ENCODE measurements around the gene ANKRD63.
A peak's percentile ranks its signal among the peaks of the same experiment; 100 is the strongest.

ANKRD63 gene

DNA sequence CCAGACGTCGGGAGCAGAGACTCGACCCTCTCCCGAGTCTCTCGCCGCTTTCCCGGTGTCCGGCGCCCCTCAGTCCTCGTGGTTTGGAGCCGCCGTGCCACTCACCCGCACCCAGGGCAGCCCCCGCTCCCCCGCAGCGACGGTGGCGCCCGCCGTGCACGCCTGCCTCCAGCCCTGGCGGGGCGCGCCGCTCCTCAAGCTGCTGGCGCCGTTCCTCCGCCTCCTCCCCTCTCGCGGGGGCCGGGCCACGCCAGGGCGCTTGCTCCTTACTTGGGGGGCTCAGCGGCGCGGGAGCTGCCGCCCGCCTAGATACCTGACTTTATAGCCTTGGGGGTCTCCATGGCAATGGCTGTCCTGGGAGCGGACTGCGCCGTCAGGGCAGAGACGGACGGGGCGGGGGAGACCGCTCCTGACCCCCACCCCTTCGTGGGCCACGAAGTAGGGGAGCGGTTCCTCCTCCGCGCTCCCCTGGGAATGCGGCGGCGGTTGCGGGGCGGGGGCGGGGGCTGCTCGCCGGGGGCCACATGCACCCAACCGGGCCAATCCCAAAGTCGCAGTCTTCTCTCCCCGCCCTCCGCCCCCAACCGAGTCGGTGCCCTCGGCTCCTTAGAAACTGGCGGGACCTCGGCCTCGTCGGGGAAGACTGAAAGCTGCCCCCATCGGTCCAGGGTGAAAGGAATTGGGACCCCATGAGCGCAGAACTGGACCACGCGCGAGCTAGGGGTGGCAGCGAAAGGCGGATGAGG lies at the start of gene ANKRD63:
TSS of gene ANKRD63 (minus strand) at position 196 of the 746 bp plus-strand sequence. CDS start 478 bp downstream, outside the sequence.
- peak within 1 kb of the TSS; percentile 57 for H3K4me3 ChIP-seq (ENCODE audit: low read depth, low read length)
- TF ChIP-seq, protein P1, sequence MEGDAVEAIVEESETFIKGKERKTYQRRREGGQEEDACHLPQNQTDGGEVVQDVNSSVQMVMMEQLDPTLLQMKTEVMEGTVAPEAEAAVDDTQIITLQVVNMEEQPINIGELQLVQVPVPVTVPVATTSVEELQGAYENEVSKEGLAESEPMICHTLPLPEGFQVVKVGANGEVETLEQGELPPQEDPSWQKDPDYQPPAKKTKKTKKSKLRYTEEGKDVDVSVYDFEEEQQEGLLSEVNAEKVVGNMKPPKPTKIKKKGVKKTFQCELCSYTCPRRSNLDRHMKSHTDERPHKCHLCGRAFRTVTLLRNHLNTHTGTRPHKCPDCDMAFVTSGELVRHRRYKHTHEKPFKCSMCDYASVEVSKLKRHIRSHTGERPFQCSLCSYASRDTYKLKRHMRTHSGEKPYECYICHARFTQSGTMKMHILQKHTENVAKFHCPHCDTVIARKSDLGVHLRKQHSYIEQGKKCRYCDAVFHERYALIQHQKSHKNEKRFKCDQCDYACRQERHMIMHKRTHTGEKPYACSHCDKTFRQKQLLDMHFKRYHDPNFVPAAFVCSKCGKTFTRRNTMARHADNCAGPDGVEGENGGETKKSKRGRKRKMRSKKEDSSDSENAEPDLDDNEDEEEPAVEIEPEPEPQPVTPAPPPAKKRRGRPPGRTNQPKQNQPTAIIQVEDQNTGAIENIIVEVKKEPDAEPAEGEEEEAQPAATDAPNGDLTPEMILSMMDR (IDR thresholded peaks at IDR 0.05; ENCODE audit: borderline replicate concordance, insufficient read depth, low read depth, low read length) = no peak

GRCh38 chr15:40332113-40332781 lies 49.4 kb upstream of the ANKRD63 start:
- no peak overlapping the region for H3K4me3 ChIP-seq (ENCODE audit: low read depth, low read length)
- TF ChIP-seq, protein P1 (IDR thresholded peaks at IDR 0.05; ENCODE audit: borderline replicate concordance, insufficient read depth, low read depth, low read length) = no peak

DNA sequence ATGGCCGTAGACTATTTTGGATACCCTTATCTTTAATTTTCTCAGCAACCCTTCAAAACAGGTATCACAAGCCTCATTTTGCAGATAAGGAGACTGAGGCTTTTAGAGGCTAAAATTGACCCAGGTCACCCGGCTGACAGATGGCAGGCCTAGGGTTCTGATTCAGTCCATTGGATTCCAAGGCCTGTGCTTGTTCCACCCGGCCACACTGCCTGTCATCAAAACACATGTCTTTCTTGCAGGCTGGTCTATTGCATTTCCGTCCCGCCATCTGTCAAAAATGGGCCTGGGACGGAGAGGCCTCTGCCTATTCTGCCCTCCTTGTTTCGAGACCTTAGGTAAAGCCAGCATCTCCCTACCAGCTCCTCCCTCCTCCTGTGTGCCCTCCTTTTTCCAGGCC lies 48.8 kb upstream of the ANKRD63 start:
- no peak overlapping the region for H3K4me3 ChIP-seq (ENCODE audit: low read depth, low read length)
- TF ChIP-seq, protein P1 (IDR thresholded peaks at IDR 0.05; ENCODE audit: borderline replicate concordance, insufficient read depth, low read depth, low read length) = no peak

GRCh38 chr15:40331026-40331425 lies 48.2 kb upstream of the ANKRD63 start:
- TF ChIP-seq, protein P1 (IDR thresholded peaks at IDR 0.05; ENCODE audit: borderline replicate concordance, insufficient read depth, low read depth, low read length) = no peak
- H3K4me3 ChIP-seq (ENCODE audit: low read depth, low read length) = no peak overlapping the region

DNA sequence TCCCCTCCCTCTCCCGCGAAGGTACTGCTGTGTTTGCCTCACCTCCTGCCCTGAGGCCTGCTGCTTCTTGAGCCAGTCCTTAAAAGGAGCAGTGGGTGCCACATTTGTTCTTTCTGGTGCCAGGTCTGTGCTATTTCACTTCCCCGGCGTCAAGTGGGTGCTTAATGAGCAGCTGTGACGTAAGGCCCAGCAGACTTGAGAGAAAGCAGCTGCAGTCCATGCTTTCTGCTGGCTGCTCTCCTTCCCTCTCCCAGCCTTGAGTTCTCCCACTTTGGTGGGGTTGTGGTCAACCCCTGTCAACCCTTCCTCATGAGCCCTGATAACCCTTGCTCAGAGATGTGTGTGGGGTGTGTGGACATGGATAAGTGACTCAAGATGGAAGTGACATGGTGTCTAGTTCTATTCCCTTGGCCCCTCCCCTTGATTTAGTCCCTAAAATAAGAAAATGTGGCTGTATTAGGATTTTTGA lies 47.5 kb upstream of the ANKRD63 start:
- TF ChIP-seq, protein P1 (IDR thresholded peaks at IDR 0.05; ENCODE audit: borderline replicate concordance, insufficient read depth, low read depth, low read length) = no peak

GRCh38 chr15:40329804-40330203 lies 46.9 kb upstream of the ANKRD63 start:
- TF ChIP-seq, protein P1 (IDR thresholded peaks at IDR 0.05; ENCODE audit: borderline replicate concordance, insufficient read depth, low read depth, low read length) = no peak
- no peak overlapping the region for H3K4me3 ChIP-seq (ENCODE audit: low read depth, low read length)

More for the DNA sequence above, 47.5 kb upstream of the ANKRD63 start:
- H3K4me3 ChIP-seq (ENCODE audit: low read depth, low read length) = no peak overlapping the region
